Measurements from ENCODE around the gene FIGNL2.

DNA sequence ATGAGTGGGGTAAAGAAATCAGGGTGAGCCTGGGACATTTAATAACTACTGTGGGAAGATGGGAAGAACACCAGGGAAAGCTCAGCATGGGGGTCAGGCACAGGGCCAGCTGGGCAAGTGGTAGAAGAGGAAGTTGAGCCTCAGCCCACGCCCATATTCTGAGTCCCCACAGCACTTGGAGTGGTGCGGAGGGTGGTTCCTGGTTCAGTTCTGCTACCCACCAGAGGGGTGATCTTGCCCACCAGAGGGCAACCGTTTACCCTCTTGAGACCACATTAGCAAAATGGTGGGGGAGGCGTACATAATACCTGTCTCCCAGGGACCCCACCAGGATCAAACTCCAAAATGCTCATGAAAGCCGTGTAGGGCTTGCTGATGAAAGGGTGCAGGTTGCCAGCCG, 22.6 kb upstream of the FIGNL2 start:
- TF ChIP-seq, protein P1, sequence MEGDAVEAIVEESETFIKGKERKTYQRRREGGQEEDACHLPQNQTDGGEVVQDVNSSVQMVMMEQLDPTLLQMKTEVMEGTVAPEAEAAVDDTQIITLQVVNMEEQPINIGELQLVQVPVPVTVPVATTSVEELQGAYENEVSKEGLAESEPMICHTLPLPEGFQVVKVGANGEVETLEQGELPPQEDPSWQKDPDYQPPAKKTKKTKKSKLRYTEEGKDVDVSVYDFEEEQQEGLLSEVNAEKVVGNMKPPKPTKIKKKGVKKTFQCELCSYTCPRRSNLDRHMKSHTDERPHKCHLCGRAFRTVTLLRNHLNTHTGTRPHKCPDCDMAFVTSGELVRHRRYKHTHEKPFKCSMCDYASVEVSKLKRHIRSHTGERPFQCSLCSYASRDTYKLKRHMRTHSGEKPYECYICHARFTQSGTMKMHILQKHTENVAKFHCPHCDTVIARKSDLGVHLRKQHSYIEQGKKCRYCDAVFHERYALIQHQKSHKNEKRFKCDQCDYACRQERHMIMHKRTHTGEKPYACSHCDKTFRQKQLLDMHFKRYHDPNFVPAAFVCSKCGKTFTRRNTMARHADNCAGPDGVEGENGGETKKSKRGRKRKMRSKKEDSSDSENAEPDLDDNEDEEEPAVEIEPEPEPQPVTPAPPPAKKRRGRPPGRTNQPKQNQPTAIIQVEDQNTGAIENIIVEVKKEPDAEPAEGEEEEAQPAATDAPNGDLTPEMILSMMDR (IDR thresholded peaks at IDR 0.05) = no peak
- TF ChIP-seq POLR2A (IDR thresholded peaks at IDR 0.05) (no peak), POLR2AphosphoS5 (IDR thresholded peaks at IDR 0.05; ENCODE audit: insufficient read depth in 1 of 2, low read depth in 1 of 2) (no peak)

All from vagina (tissue), 2 donors.